CD4-positive, alpha-beta T cell (primary cell): ENCODE measurements around the gene ASPHD2. TPM values are rescaled to one million over a fixed set of nuclear protein-coding genes. Genes with fewer than 3 reads are reported as not detected.
A peak's percentile ranks its signal among the peaks of the same experiment; 100 is the strongest.

Source experiments
- ATAC-seq: fragments of 200-7000 bp; cut with Tn5 transposase; one replicate; pipeline ENCODE4 v1.10.0; 2022; ENCODE audit warnings: mild to moderate bottlenecking; ENCODE audit not compliant: poor library complexity
- CTCF ChIA-PET: fragments of 350-600 bp; sonication (Branson Sonifier 250); formaldehyde crosslinking; loops from one replicate; lab custom pipeline; 2021; ENCODE audit warnings: antibody characterized with exemption, inconsistent platforms; lab: Charles Lee
- POLR2A ChIA-PET: fragments of 350-600 bp; sonication (Branson Sonifier 250); formaldehyde crosslinking; loops from one replicate; lab custom pipeline; 2021; ENCODE audit warnings: antibody characterized with exemption, inconsistent platforms; lab: Charles Lee
- DNase-seq, 14 experiments: peaks; one replicate each; pipeline ENCODE4 v3.0.0-alpha.2; 2013 to 2020; ENCODE audit warnings: mixed read lengths in 2 of 14
- H3K27ac ChIP-seq, 2 donors: one replicate each; pipeline versions ENCODE4 v1.5.1 to v1.7.0; 2013; ENCODE audit warnings: low read length in 2 of 2, low read depth in 1 of 2, mild to moderate bottlenecking in 1 of 2
- H3K27me3 ChIP-seq, 2 experiments: 1 replicate in 1 of 2; 2 replicates in 1 of 2; pipeline versions ENCODE4 v1.6.1 to v1.7.0; 2013; ENCODE audit warnings: low read length in 2 of 2, control low read depth in 1 of 2, mild to moderate bottlenecking in 1 of 2, moderate library complexity in 1 of 2; ENCODE audit not compliant: insufficient read depth in 2 of 2, control insufficient read depth in 1 of 2
- H3K36me3 ChIP-seq: one replicate; pipeline ENCODE4 v1.6.1; 2013; ENCODE audit warnings: low read length, control low read depth; ENCODE audit not compliant: insufficient read depth
- H3K4me1 ChIP-seq: one replicate; pipeline ENCODE4 v1.6.1; 2013; ENCODE audit warnings: low read length, control low read depth; ENCODE audit not compliant: insufficient read depth
- H3K4me3 ChIP-seq: one replicate; pipeline ENCODE4 v1.5.1; 2013; ENCODE audit warnings: mild to moderate bottlenecking, low read length, moderate library complexity
- H3K9me3 ChIP-seq, 2 experiments: 1 replicate in 1 of 2; 2 replicates in 1 of 2; pipeline versions ENCODE4 v1.6.1 to v1.7.0; 2013; ENCODE audit warnings: low read length in 2 of 2, mild to moderate bottlenecking in 2 of 2, control low read depth in 1 of 2, moderate library complexity in 1 of 2; ENCODE audit not compliant: control insufficient read depth in 1 of 2, insufficient read depth in 1 of 2
- H3K27ac Mint-ChIP-seq: one replicate; pipeline ENCODE4 v1.8.0; 2020; ENCODE audit warnings: mixed read lengths
- H3K27me3 Mint-ChIP-seq: one replicate; pipeline ENCODE4 v1.8.0; 2021; ENCODE audit warnings: mixed read lengths
- H3K36me3 Mint-ChIP-seq: one replicate; pipeline ENCODE4 v1.8.0; 2021; ENCODE audit warnings: low read depth, mixed read lengths
- H3K4me1 Mint-ChIP-seq: one replicate; pipeline ENCODE4 v1.8.0; 2021; ENCODE audit warnings: low read depth, mixed read lengths
- H3K4me3 Mint-ChIP-seq: one replicate; pipeline ENCODE4 v1.8.0; 2020; ENCODE audit warnings: mild to moderate bottlenecking, mixed read lengths
- H3K9me3 Mint-ChIP-seq: one replicate; pipeline ENCODE4 v1.8.0; 2020; ENCODE audit warnings: mixed read lengths
- CTCF ChIP-seq: fragments of 200-600 bp; IDR thresholded peaks from one replicate; pipeline ENCODE4 v1.8.0; 2022; ENCODE audit warnings: antibody characterized with exemption, mild to moderate bottlenecking
- intact Hi-C, 2 experiments: fragments of 100-400 bp; cut with DNase I in 1 of 2; cut with micrococcal nuclease in 1 of 2; formaldehyde crosslinking; loops; one replicate each; pipeline versions ENCODE4 v1.15.1 to v1.9.0; 2023 to 2025; cut with DNase I, micrococcal nuclease
- total RNA-seq, 174 experiments: library from RNA in 2 of 174; stranded (reverse) in 2 of 174; gene quantifications; one replicate each; pipeline ENCODE4 v1.2.3 and lab custom pipeline; 2021 to 2026

Gene ASPHD2
- total RNA-seq, 2 experiments from 2014 or later = 0.70 to 0.85 TPM

GRCh38 chr22:26479792-26480610 is 50.9 kb downstream of the ASPHD2 start:
- ATAC-seq = no peak
- Histone ChIP-seq H3K4me3 (peak overlapping the region; percentile 38), H3K27ac (peak overlapping the region in 1 of 2 donors; percentile 30), H3K4me1 (peaks cover 56% of the 10 kb centered on the region), H3K27me3 (no peaks in the 10 kb centered on the region), H3K36me3 (peaks cover 24% of the 10 kb centered on the region), H3K9me3 (no peaks in the 10 kb centered on the region)
- TF ChIP-seq CTCF = no peak
- ChIA-PET POLR2A (interaction anchor here (1.2 kb wide), 2 partner anchors 32 to 51 kb away, joined by 3 to 4 read pairs; partner anchors contain the start of genes ASPHD2 and TFIP11), CTCF (no interaction called here)
- no peaks in the 10 kb centered on the region for H3K9me3 Mint-ChIP-seq
- peak in 1 of 14 experiments; percentile 24 for DNase-seq
- H3K4me1 Mint-ChIP-seq = peaks cover 75% of the 10 kb centered on the region
- H3K4me3 Mint-ChIP-seq = peak overlapping the region; percentile 71
- intact Hi-C loops = loop anchor here in 1 of 2 experiments (2.0 to 5.0 kb wide), 2 partner anchors 191 to 1437 kb away; partner anchors contain the start of gene PITPNB
- H3K27me3 Mint-ChIP-seq = no peaks in the 10 kb centered on the region
- peak overlapping the region; percentile 94 for H3K27ac Mint-ChIP-seq
- peaks cover 57% of the 10 kb centered on the region for H3K36me3 Mint-ChIP-seq

- H3K27me3 Mint-ChIP-seq = no peaks in the 10 kb centered on the region
- peak overlapping the region; percentile 94 for H3K27ac Mint-ChIP-seq
- H3K27me3 ChIP-seq = no peaks in the 10 kb centered on the region
- no peaks in the 10 kb centered on the region for H3K9me3 ChIP-seq
- ATAC-seq = no peak
- intact Hi-C loops = loop anchor here in 1 of 2 experiments (2.0 to 5.0 kb wide), 2 partner anchors 190 to 1437 kb away; partner anchors contain the start of gene PITPNB
- H3K4me1 Mint-ChIP-seq = peaks cover 81% of the 10 kb centered on the region
- peaks cover 52% of the 10 kb centered on the region for H3K36me3 Mint-ChIP-seq
- H3K27ac ChIP-seq = no peak overlapping the region
- POLR2A ChIA-PET = no interaction called here
- peak overlapping the region; percentile 22 for H3K4me3 Mint-ChIP-seq
- DNase-seq = no peak
- H3K4me3 ChIP-seq = no peak overlapping the region
- H3K36me3 ChIP-seq = peaks cover 20% of the 10 kb centered on the region
- no peak for TF ChIP-seq CTCF
- CTCF ChIA-PET = no interaction called here
- H3K9me3 Mint-ChIP-seq = no peaks in the 10 kb centered on the region
- H3K4me1 ChIP-seq = peaks cover 59% of the 10 kb centered on the region
Measured at GRCh38 chr22:26480611-26480932, 51.5 kb downstream of the ASPHD2 start.

- H3K36me3 Mint-ChIP-seq = peaks cover 54% of the 10 kb centered on the region
Measured at GRCh38 chr22:26481112-26481693, 52.1 kb downstream of the ASPHD2 start.

More at GRCh38 chr22:26481112-26481693, 52.1 kb downstream of the ASPHD2 start:
- Histone ChIP-seq H3K27ac (no peak overlapping the region), H3K9me3 (no peaks in the 10 kb centered on the region), H3K4me1 (peaks cover 59% of the 10 kb centered on the region), H3K4me3 (no peak overlapping the region), H3K36me3 (peaks cover 14% of the 10 kb centered on the region), H3K27me3 (no peaks in the 10 kb centered on the region)
- Mint-ChIP-seq H3K4me1 (peaks cover 87% of the 10 kb centered on the region), H3K27ac (peak overlapping the region; percentile 94), H3K9me3 (no peaks in the 10 kb centered on the region), H3K4me3 (peak overlapping the region; percentile 97), H3K27me3 (no peaks in the 10 kb centered on the region)
- ATAC-seq = no peak
- ChIA-PET CTCF (interaction anchor here (1.0 kb wide), 1 partner anchor 22 kb away, joined by 3 read pairs; no protein-coding TSS in a partner anchor), POLR2A (interaction anchor here (4.1 kb wide), 1 partner anchor 192 kb away, joined by 71 read pairs; no protein-coding TSS in a partner anchor)
- DNase-seq = no peak
- intact Hi-C loops = loop anchor here in 1 of 2 experiments (2.0 to 5.0 kb wide), 2 partner anchors 190 to 1436 kb away; partner anchors contain the start of gene PITPNB
- no peak for TF ChIP-seq CTCF
